SU-DHL-6 (cell line): ENCODE data around the gene TCF20.

ENCODE experiments used
- H2AFZ ChIP-seq: fragments of 200-600 bp; sonication (generic); 2 replicates; pipeline ENCODE4 v1.6.1; 2014; ENCODE audit warnings: low read depth, mild to moderate bottlenecking, moderate library complexity, mixed read lengths, antibody characterized with exemption, low read length; ENCODE audit not compliant: severe bottlenecking
- H3F3A ChIP-seq: fragments of 200-600 bp; shearing (Covaris generic); 2 replicates; pipeline ENCODE4 v1.6.0; 2016; ENCODE audit warnings: antibody characterized with exemption, mild to moderate bottlenecking; ENCODE audit not compliant: insufficient read depth
- H3K27ac ChIP-seq: fragments of 200-600 bp; sonication (generic); 2 replicates; pipeline ENCODE4 v1.5.1; 2016; ENCODE audit warnings: low read depth, mild to moderate bottlenecking, low read length, moderate library complexity, mixed read lengths
- H3K27me3 ChIP-seq: fragments of 200-600 bp; sonication (generic), shearing (Covaris generic); 2 replicates; pipeline ENCODE4 v1.6.0; 2014; ENCODE audit warnings: mild to moderate bottlenecking, low read length
- H3K36me3 ChIP-seq: fragments of 200-600 bp; sonication (generic); 2 replicates; pipeline ENCODE4 v1.6.1; 2014; ENCODE audit warnings: mild to moderate bottlenecking, low read length, mixed read lengths
- H3K4me2 ChIP-seq: fragments of 300-600, 200-600 bp; shearing (Covaris generic), sonication (generic); 2 replicates; pipeline ENCODE4 v1.6.0; 2014; ENCODE audit warnings: low read length, low read depth, mild to moderate bottlenecking; ENCODE audit not compliant: poor library complexity, severe bottlenecking
- H3K4me3 ChIP-seq: fragments of 200-600 bp; sonication (generic); 2 replicates; pipeline ENCODE4 v1.5.1; 2014; ENCODE audit warnings: antibody characterized with exemption, low read length, mild to moderate bottlenecking, mixed read lengths; ENCODE audit not compliant: insufficient read depth, poor library complexity, severe bottlenecking
- H3K79me2 ChIP-seq: fragments of 200-600 bp; sonication (generic); 2 replicates; pipeline ENCODE4 v1.6.1; 2014; ENCODE audit warnings: mild to moderate bottlenecking, low read length, moderate library complexity; ENCODE audit not compliant: insufficient read depth
- H3K9ac ChIP-seq: fragments of 200-600 bp; sonication (generic); 2 replicates; pipeline ENCODE4 v1.7.0; 2014; ENCODE audit warnings: mild to moderate bottlenecking, low read length
- H3K9me2 ChIP-seq: fragments of 200-600 bp; sonication (generic); replicated peaks from 2 replicates; pipeline ENCODE4 v1.6.1; 2014; ENCODE audit warnings: low read length; ENCODE audit not compliant: insufficient read depth
- H3K9me3 ChIP-seq: fragments of 200-600 bp; sonication (generic); 2 replicates; pipeline ENCODE4 v1.6.1; 2014; ENCODE audit warnings: low read length, mixed read lengths; ENCODE audit not compliant: insufficient read depth
- H4K20me1 ChIP-seq: fragments of 200-600 bp; sonication (generic); 2 replicates; pipeline ENCODE4 v1.6.1; 2014; ENCODE audit warnings: low read depth, mild to moderate bottlenecking, antibody characterized with exemption, low read length, moderate library complexity, mixed read lengths
- CTCF ChIP-seq: fragments of 200-600 bp; sonication (generic); IDR thresholded peaks from one replicate; pipeline ENCODE4 v1.5.1; 2017; ENCODE audit warnings: antibody characterized with exemption, mild to moderate bottlenecking, low read length, moderate library complexity; ENCODE audit not compliant: insufficient read depth, poor library complexity, severe bottlenecking
- EZH2phosphoT487 ChIP-seq: fragments of 200-600 bp; sonication (generic), shearing (Covaris generic); conservative IDR thresholded peaks from 2 replicates; pipeline ENCODE4 v1.6.1; 2018; ENCODE audit warnings: mild to moderate bottlenecking, antibody characterized with exemption, low read length, moderate library complexity, mixed read lengths

The TCF20 gene

GRCh38 chr22:42269432-42270175 lies 849 bp downstream of the TCF20 start:
- Histone ChIP-seq H3K27me3 (no peaks in the 10 kb centered on the region), H3K27ac (peak overlapping the region; percentile 79), H3K4me3 (peak overlapping the region; percentile 99), H3F3A (peaks cover 10% of the 10 kb centered on the region; the same call in 1 of the 2 replicates), H2AFZ (peak overlapping the region; percentile 83), H3K9me3 (no peaks in the 10 kb centered on the region), H3K36me3 (no peaks in the 10 kb centered on the region), H3K4me2 (peak overlapping the region; percentile 80), H3K9ac (peak overlapping the region; percentile 99), H3K79me2 (peaks cover 55% of the 10 kb centered on the region), H3K9me2 (no peaks in the 10 kb centered on the region), H4K20me1 (peaks cover 15% of the 10 kb centered on the region)
- no peak for TF ChIP-seq EZH2phosphoT487
- peak; percentile 14 for TF ChIP-seq CTCF

- no peak for TF ChIP-seq CTCF
- TF ChIP-seq EZH2phosphoT487 = no peak
- H3K4me3 ChIP-seq = peak overlapping the region; percentile 99
- H3K9me3 ChIP-seq = no peaks in the 10 kb centered on the region
- peaks cover 60% of the 10 kb centered on the region for H3K79me2 ChIP-seq
- no peak overlapping the region for H2AFZ ChIP-seq
- no peaks in the 10 kb centered on the region for H3K9me2 ChIP-seq
- H3K36me3 ChIP-seq = no peaks in the 10 kb centered on the region
- H3K27ac ChIP-seq = 0 out of 2 replicates have a peak overlapping the region, but pooled peaks have one; percentile 79
- H3K9ac ChIP-seq = peak overlapping the region; percentile 99
- H4K20me1 ChIP-seq = peaks cover 19% of the 10 kb centered on the region
- peak overlapping the region; percentile 80 for H3K4me2 ChIP-seq
- H3F3A ChIP-seq = peaks cover 10% of the 10 kb centered on the region; the same call in 1 of the 2 replicates
- H3K27me3 ChIP-seq = no peaks in the 10 kb centered on the region
These were observed 1.5 kb downstream of the TCF20 start for GRCh38 chr22:42268852-42269410.

GRCh38 chr22:42265321-42265720 lies 5.1 kb downstream of the TCF20 start:
- Histone ChIP-seq H3K9ac (no peak overlapping the region), H3K27ac (no peak overlapping the region), H3K79me2 (peaks cover 96% of the 10 kb centered on the region), H4K20me1 (peaks cover 32% of the 10 kb centered on the region), H3K36me3 (no peaks in the 10 kb centered on the region), H3K27me3 (no peaks in the 10 kb centered on the region), H3F3A (peaks cover 10% of the 10 kb centered on the region; the same call in 1 of the 2 replicates), H2AFZ (no peak overlapping the region), H3K4me2 (no peak overlapping the region), H3K4me3 (no peak overlapping the region), H3K9me3 (no peaks in the 10 kb centered on the region), H3K9me2 (no peaks in the 10 kb centered on the region)
- TF ChIP-seq EZH2phosphoT487 = no peak
- TF ChIP-seq CTCF = no peak
